ES-I3 (cell line): ENCODE measurements around the gene DEDD2.

Source experiments
- H3K36me3 ChIP-seq: 2 replicates; pipeline ENCODE4 v1.6.1; 2013; ENCODE audit warnings: mild to moderate bottlenecking, low read length, control low read depth, moderate library complexity; ENCODE audit not compliant: insufficient read depth
- H3K4me1 ChIP-seq: 2 replicates; pipeline ENCODE4 v1.6.1; 2013; ENCODE audit warnings: mild to moderate bottlenecking, control low read depth, low read length; ENCODE audit not compliant: insufficient read depth
- H3K9ac ChIP-seq: 2 replicates; pipeline ENCODE4 v1.6.1; 2013; ENCODE audit warnings: low read depth, mild to moderate bottlenecking, low read length, moderate library complexity
- H3K9me3 ChIP-seq: 2 replicates; pipeline ENCODE4 v1.6.1; 2013; ENCODE audit warnings: mild to moderate bottlenecking, low read length, moderate library complexity; ENCODE audit not compliant: control insufficient read depth, insufficient read depth

Gene DEDD2

GRCh38 chr19:42225718-42226292, 8.3 kb upstream of the DEDD2 start:
- Histone ChIP-seq H3K9me3 (no peaks in the 10 kb centered on the region), H3K4me1 (no peaks in the 10 kb centered on the region), H3K9ac (no peak overlapping the region), H3K36me3 (peaks cover 16% of the 10 kb centered on the region)

- no peaks in the 10 kb centered on the region for H3K9me3 ChIP-seq
- H3K4me1 ChIP-seq = no peaks in the 10 kb centered on the region
- H3K9ac ChIP-seq = no peak overlapping the region
- peaks cover 16% of the 10 kb centered on the region for H3K36me3 ChIP-seq
Observed at GRCh38 chr19:42224940-42225717, 7.7 kb upstream of the DEDD2 start.

GRCh38 chr19:42220751-42221097, 3.2 kb upstream of the DEDD2 start:
- Histone ChIP-seq H3K9me3 (no peaks in the 10 kb centered on the region), H3K36me3 (0 out of 2 replicates have a peak, but pooled peaks cover 5% of the 10 kb centered on the region), H3K4me1 (peaks cover 9% of the 10 kb centered on the region; the same call in 1 of the 2 replicates), H3K9ac (peak overlapping the region; percentile 85)

DNA sequence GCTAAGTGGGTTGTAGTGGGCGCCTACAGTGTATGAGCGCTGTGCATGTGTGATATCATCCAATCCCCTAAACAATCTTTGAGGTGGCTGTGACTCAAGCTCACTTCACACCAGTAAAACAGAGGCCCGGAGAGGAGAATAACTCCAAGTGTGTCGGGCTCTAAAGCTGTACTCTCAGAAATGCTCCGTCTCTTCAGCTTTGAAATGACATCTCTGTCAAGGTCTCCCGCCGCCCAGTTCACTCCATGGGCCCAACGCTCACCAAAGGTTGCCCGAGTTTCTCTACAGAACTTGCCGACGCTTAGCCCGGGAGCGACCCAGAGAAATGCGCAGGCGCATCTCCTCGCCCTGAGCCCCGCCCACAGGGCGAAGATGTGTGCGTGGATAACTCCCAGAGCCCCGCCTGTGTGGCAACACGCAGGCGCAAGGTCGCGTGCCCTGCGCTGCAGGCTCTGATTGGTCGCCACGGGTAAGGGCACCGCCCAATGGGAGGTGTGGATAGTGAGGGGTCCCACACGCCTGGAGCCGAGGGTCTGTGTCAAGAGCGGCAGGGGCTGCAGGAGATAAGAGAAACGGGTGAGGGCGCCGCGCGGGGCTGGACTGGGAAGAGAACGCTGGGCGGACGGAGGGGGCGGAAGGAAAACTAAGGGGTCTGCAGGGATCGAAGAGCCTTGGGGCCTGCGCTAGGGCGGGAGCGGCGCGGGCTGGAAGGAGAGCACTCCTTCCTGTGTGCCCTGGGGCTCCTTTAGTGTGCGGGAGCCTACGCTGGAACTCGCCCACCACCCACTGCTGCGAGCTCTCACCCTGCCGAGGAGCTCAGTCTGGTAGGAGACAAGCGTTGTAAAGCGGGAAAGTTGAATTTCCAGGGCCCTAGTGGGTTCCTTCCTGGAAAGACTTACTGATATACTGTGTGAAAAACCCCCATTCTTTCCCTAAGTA, 2.6 kb upstream of the DEDD2 start, which contains the start of gene ZNF526:
Gene ZNF526 (plus strand): TSS at position 501 of the 939 bp plus-strand sequence. CDS start 4,092 bp downstream, outside the sequence.
- peaks cover 10% of the 10 kb centered on the region; the same call in 1 of the 2 replicates for H3K4me1 ChIP-seq
- H3K9me3 ChIP-seq = no peaks in the 10 kb centered on the region
- H3K36me3 ChIP-seq = 0 out of 2 replicates have a peak, but pooled peaks cover 5% of the 10 kb centered on the region
- peak within 1 kb of the TSS; percentile 85 for H3K9ac ChIP-seq

GRCh38 chr19:42216653-42217519, 591 bp downstream of the DEDD2 start:
- H3K9me3 ChIP-seq = no peaks in the 10 kb centered on the region
- H3K9ac ChIP-seq = peak overlapping the region; percentile 89
- H3K36me3 ChIP-seq = peaks cover 5% of the 10 kb centered on the region
- H3K4me1 ChIP-seq = peaks cover 10% of the 10 kb centered on the region; the same call in 1 of the 2 replicates

DNA sequence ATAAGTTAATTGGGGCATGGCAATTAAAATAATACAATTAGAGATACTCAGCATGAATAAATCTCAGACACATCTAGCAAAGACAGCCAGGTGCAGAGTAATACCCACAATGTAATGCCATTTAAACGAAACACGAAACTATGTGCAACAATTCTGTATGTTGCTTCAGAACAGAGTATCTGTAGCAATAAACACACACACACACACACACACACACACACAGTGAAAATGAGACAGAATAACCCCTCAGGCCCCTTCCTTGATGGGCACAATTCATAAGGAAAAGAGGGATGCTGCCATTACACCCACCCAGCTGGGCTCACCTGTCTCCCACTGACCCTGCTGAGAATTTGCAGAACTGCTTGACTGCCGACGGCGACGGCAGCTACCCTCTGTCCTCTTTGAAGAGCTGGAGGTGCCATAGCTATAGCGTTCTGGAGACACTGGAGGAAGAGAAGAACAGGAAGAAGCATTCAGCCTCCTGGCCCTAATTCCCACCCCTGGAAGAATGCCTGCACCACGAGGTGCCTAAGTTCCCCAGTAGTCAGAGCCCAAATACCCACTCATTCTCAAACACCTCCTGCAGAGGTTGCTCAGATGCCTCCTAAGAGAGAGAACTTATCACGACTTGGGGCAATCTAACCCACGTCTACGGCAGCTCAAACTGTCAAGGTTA, 2.5 kb downstream of the DEDD2 start:
- H3K9ac ChIP-seq = no peak overlapping the region
- peaks cover 6% of the 10 kb centered on the region for H3K36me3 ChIP-seq
- H3K4me1 ChIP-seq = peaks cover 10% of the 10 kb centered on the region; the same call in 1 of the 2 replicates
- no peaks in the 10 kb centered on the region for H3K9me3 ChIP-seq

- H3K36me3 ChIP-seq = peaks cover 11% of the 10 kb centered on the region
- no peaks in the 10 kb centered on the region for H3K9me3 ChIP-seq
- no peak overlapping the region for H3K9ac ChIP-seq
Observed at GRCh38 chr19:42212886-42213285, 4.6 kb downstream of the DEDD2 start.

GRCh38 chr19:42208612-42209011, 8.9 kb downstream of the DEDD2 start:
- Histone ChIP-seq H3K36me3 (peaks cover 10% of the 10 kb centered on the region), H3K9ac (no peak overlapping the region), H3K4me1 (no peaks in the 10 kb centered on the region), H3K9me3 (no peaks in the 10 kb centered on the region)

More at GRCh38 chr19:42212886-42213285, 4.6 kb downstream of the DEDD2 start:
- 0 out of 2 replicates have a peak, but pooled peaks cover 7% of the 10 kb centered on the region for H3K4me1 ChIP-seq

- H3K4me1 ChIP-seq = no peaks in the 10 kb centered on the region
- H3K9ac ChIP-seq = no peak overlapping the region
- H3K36me3 ChIP-seq = peaks cover 6% of the 10 kb centered on the region; the same call in 1 of the 2 replicates
- no peaks in the 10 kb centered on the region for H3K9me3 ChIP-seq
Observed at GRCh38 chr19:42207767-42208271, 9.7 kb downstream of the DEDD2 start.

- Histone ChIP-seq H3K4me1 (no peaks in the 10 kb centered on the region), H3K9me3 (no peaks in the 10 kb centered on the region), H3K9ac (no peak overlapping the region), H3K36me3 (peaks cover 6% of the 10 kb centered on the region; the same call in 1 of the 2 replicates)
Observed at GRCh38 chr19:42206871-42207755, 10.4 kb downstream of the DEDD2 start.

DNA sequence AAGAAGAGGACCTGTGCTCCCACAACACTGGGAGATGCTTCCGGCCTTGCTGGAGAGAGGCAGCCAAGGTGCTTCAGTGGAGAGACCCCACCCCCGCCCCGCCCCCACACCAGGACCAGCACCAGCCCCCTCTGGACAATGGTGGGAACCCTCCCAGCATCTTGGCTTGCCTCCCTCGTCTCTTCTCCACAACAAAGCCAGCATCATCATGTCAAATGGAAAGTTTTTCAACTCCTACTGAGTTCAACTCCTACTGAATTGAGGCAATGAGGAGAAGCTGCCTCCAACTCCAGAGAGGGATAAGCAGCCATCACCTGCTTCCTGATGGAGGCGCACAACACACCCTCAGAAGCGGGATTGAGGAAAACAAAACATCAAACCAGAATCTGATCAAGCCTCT, 12.8 kb downstream of the DEDD2 start:
- peaks cover 4% of the 10 kb centered on the region for H3K4me1 ChIP-seq
- H3K36me3 ChIP-seq = peaks cover 3% of the 10 kb centered on the region; the same call in 1 of the 2 replicates
- H3K9ac ChIP-seq = no peak overlapping the region
- no peaks in the 10 kb centered on the region for H3K9me3 ChIP-seq

DNA sequence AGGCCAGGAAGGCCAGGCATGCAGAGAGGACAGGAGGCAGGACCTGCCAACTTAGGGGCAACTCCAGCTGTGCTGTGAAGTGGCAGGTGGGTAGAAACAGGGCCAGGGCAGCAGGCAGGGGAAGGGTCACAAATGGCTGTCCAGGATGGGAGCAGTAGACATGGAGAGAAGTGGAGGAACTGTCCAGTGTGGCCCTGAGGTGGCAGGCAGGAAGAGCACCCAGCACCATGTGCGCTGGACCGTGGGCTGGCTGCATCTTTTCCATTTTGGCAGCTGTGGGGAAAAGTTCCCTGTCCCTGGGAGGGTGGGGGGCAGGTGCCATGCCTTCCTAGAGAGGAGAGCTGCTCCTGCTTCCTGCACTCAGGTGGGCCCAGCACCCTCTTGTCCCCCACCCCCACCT, 13.8 kb downstream of the DEDD2 start:
- Histone ChIP-seq H3K9ac (no peak overlapping the region), H3K9me3 (no peaks in the 10 kb centered on the region), H3K36me3 (peaks cover 5% of the 10 kb centered on the region; the same call in 1 of the 2 replicates), H3K4me1 (peaks cover 11% of the 10 kb centered on the region)
